Hepatocyte (in vitro differentiated cells): ENCODE measurements around the gene PITPNC1.

Experiments
- EZH2 ChIP-seq: fragments of 200-600 bp; sonication (generic); IDR thresholded peaks from 2 replicates; pipeline ENCODE4 v1.6.1; 2016; ENCODE audit warnings: antibody characterized with exemption, mild to moderate bottlenecking, borderline replicate concordance
- TF ChIP-seq, protein P1 (sequence below): fragments of 200-600 bp; sonication (generic); IDR thresholded peaks from 2 replicates; pipeline ENCODE4 v1.5.1; 2016; ENCODE audit warnings: antibody characterized with exemption, mild to moderate bottlenecking; ENCODE audit not compliant: poor library complexity

DNA sequence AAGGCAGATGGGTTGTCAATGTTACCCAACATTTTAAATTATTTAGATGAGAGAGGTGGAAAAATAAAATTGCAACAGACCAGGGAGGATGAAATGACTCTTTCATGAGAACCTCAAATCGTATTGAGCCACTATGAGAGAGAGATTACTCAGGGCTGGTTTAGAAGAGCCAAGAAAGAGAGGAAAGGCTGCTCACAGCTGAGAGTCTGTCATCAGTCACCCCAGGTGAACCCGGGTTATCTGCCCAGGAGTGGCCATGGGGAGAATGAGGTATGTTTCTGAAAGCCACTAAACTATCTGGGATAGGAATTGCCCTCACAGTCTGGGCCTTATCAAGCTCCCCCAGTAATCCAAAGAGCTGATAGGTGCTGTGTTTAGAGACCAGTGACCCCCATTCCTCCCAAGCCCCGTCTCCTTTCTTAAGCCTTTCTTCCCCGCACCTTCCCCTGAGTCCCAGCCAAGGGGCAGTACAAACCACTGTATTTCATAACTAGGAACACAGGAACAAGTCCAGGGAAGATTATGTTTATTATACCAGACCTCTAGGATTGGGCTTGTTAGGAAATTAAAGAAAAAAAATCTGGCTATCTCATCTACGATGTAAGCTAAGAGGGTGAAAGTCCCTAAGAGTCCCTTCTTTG, 181.8 kb downstream of the PITPNC1 start:
- TF ChIP-seq, protein P1, sequence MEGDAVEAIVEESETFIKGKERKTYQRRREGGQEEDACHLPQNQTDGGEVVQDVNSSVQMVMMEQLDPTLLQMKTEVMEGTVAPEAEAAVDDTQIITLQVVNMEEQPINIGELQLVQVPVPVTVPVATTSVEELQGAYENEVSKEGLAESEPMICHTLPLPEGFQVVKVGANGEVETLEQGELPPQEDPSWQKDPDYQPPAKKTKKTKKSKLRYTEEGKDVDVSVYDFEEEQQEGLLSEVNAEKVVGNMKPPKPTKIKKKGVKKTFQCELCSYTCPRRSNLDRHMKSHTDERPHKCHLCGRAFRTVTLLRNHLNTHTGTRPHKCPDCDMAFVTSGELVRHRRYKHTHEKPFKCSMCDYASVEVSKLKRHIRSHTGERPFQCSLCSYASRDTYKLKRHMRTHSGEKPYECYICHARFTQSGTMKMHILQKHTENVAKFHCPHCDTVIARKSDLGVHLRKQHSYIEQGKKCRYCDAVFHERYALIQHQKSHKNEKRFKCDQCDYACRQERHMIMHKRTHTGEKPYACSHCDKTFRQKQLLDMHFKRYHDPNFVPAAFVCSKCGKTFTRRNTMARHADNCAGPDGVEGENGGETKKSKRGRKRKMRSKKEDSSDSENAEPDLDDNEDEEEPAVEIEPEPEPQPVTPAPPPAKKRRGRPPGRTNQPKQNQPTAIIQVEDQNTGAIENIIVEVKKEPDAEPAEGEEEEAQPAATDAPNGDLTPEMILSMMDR: no peak
- TF ChIP-seq EZH2: no peak
